ENCODE data around the gene SECISBP2. TPM values are rescaled to one million over a fixed set of nuclear protein-coding genes. Genes with fewer than 3 reads are reported as not detected.

Gene SECISBP2
- total RNA-seq, 1 donor from 2014 or later = 51.1 TPM

- Histone ChIP-seq H3K4me1 (no peaks in the 10 kb centered on the region), H3K4me3 (no peak overlapping the region), H3K27ac (no peak overlapping the region), H3K27me3 (no peaks in the 10 kb centered on the region), H3K9me3 (no peaks in the 10 kb centered on the region), H3K36me3 (peaks cover 0 to 95% of the 10 kb centered on the region in 2 donors)
- no peak for DNase-seq (ENCODE audit: extremely low spot score in 2 of 2)
- intact Hi-C loops (cut with DNase I) = no loop called here
- no peak for TF ChIP-seq POLR2AphosphoS5 (IDR thresholded peaks at IDR 0.05; ENCODE audit: insufficient read depth in 1 of 2, low read depth in 1 of 2)
- no peak for TF ChIP-seq CTCF (IDR thresholded peaks at IDR 0.05)
- no peak for TF ChIP-seq POLR2A (IDR thresholded peaks at IDR 0.05)
These were observed 34.8 kb downstream of the SECISBP2 start for GRCh38 chr9:89352874-89353649.

GRCh38 chr9:89353989-89354388, 35.7 kb downstream of the SECISBP2 start:
- TF ChIP-seq CTCF (IDR thresholded peaks at IDR 0.05) (no peak), POLR2AphosphoS5 (IDR thresholded peaks at IDR 0.05; ENCODE audit: insufficient read depth in 1 of 2, low read depth in 1 of 2) (no peak), POLR2A (IDR thresholded peaks at IDR 0.05) (no peak)
- intact Hi-C loops (cut with DNase I) = no loop called here
- Histone ChIP-seq H3K27ac (no peak overlapping the region), H3K27me3 (no peaks in the 10 kb centered on the region), H3K9me3 (no peaks in the 10 kb centered on the region), H3K4me3 (no peak overlapping the region), H3K36me3 (peaks cover 0 to 95% of the 10 kb centered on the region in 2 donors), H3K4me1 (no peaks in the 10 kb centered on the region)
- no peak for DNase-seq (ENCODE audit: extremely low spot score in 2 of 2)

- no peak for TF ChIP-seq POLR2AphosphoS5 (IDR thresholded peaks at IDR 0.05; ENCODE audit: insufficient read depth in 1 of 2, low read depth in 1 of 2)
- no peak for TF ChIP-seq CTCF (IDR thresholded peaks at IDR 0.05)
- TF ChIP-seq POLR2A (IDR thresholded peaks at IDR 0.05) = no peak
- no peak overlapping the region for H3K4me3 ChIP-seq
- intact Hi-C loops (cut with DNase I) = no loop called here
- no peaks in the 10 kb centered on the region for H3K4me1 ChIP-seq
- H3K9me3 ChIP-seq = no peaks in the 10 kb centered on the region
- peaks cover 0 to 97% of the 10 kb centered on the region in 2 donors for H3K36me3 ChIP-seq
- no peak overlapping the region for H3K27ac ChIP-seq
- H3K27me3 ChIP-seq = no peaks in the 10 kb centered on the region
- DNase-seq (ENCODE audit: extremely low spot score in 2 of 2) = no peak
These were observed 36.2 kb downstream of the SECISBP2 start for GRCh38 chr9:89354471-89354870.

- H3K27me3 ChIP-seq = no peaks in the 10 kb centered on the region
- no peak for DNase-seq (ENCODE audit: extremely low spot score in 2 of 2)
- peaks cover 9% of the 10 kb centered on the region for H3K4me1 ChIP-seq
- H3K9me3 ChIP-seq = no peaks in the 10 kb centered on the region
- H3K27ac ChIP-seq = no peak overlapping the region
- H3K4me3 ChIP-seq = no peak overlapping the region
- TF ChIP-seq POLR2A (IDR thresholded peaks at IDR 0.05) (no peak), POLR2AphosphoS5 (IDR thresholded peaks at IDR 0.05; ENCODE audit: insufficient read depth in 1 of 2, low read depth in 1 of 2) (no peak), CTCF (IDR thresholded peaks at IDR 0.05) (no peak)
- peaks cover 0 to 96% of the 10 kb centered on the region in 2 donors for H3K36me3 ChIP-seq
- intact Hi-C loops (cut with DNase I) = no loop called here
These were observed 38.5 kb downstream of the SECISBP2 start for GRCh38 chr9:89356782-89357181.
